Cardiac septum (tissue), 1 donor: Measurements from ENCODE around the gene MICAL3. TPM values are rescaled to one million over a fixed set of nuclear protein-coding genes. Genes with fewer than 3 reads are reported as not detected.
A peak's percentile ranks its signal among the peaks of the same experiment; 100 is the strongest.
"Not testable (repeated sequence)": the region's sequence is repeated elsewhere in the genome, so short reads cannot be mapped to it uniquely, and the experiment has no call there.

Source experiments
- DNase-seq: peaks from one replicate; pipeline ENCODE4 v3.0.0-alpha.2; 2020; ENCODE audit warnings: low spot score
- intact Hi-C: fragments of 100-400 bp; cut with DNase I; formaldehyde crosslinking; loops from one replicate; pipeline ENCODE4 v1.14.0; 2022
- total RNA-seq: library from RNA; stranded (reverse); fragmentation: NEBNext Ultra II Directional; extraction: Animal tissue kit (Norgen Biotek cat#: 25700); gene quantifications from one replicate; pipeline ENCODE4 v1.2.1, GENCODE V29; 2021
- donor health status: DM: no; HTN: no; CAD: no.

The MICAL3 gene
- total RNA-seq, 1 donor from 2014 or later, result 126 TPM

- intact Hi-C loops, result loop anchor here (5.0 kb wide), 1 partner anchor 33 kb away; no protein-coding TSS in a partner anchor
These were observed 139.5 kb downstream of the MICAL3 start for GRCh38 chr22:17884893-17885292.

GRCh38 chr22:17884084-17884483 lies 140.3 kb downstream of the MICAL3 start:
- DNase-seq, result no peak
- intact Hi-C loops, result no loop called here

More at GRCh38 chr22:17884893-17885292, 139.5 kb downstream of the MICAL3 start:
- DNase-seq, result no peak

- intact Hi-C loops, result no loop called here
- no peak for DNase-seq
These were observed 141.0 kb downstream of the MICAL3 start for GRCh38 chr22:17883356-17883755.

DNA sequence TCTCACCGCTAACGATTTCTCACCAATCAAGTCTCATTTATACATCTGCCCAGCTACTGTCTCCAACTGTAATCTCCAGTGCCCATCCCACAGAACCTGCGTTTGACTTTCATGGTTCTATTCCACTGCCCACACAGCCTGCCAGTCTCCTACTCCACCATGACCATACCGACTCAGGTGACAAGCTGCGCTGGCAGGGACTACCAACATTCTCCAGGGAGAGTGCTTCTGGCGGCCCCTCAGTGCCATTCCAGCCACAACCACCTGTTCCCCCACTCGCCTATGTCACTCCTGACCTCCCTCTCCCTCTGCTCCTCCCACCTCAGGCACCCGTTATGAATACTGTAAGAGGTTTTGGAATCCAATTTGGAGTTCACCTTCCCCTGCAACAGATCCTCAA lies 141.6 kb downstream of the MICAL3 start:
- no peak for DNase-seq
- intact Hi-C loops, result no loop called here

DNA sequence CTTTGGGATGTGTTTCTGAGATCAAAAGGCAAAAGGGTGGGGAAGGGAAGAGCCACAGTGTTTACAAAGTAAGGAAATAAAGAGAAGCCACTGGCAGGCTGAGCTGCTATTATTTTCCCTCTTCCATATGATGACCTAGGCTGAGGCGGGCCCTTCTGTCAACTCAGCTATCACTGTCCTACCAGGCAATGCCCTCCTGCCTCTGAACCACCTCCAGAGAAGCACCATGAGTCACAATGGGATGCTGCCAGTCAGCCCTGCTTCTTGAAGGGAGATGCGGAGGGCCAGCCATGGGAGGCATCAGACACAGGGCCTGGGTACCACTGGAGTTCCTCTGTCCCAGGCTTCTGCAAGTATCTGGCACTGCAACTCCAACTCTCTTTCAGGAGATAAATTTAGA lies 142.2 kb downstream of the MICAL3 start:
- intact Hi-C loops, result no loop called here
- DNase-seq, result no peak

GRCh38 chr22:17881366-17881765 lies 143.0 kb downstream of the MICAL3 start:
- DNase-seq, result no peak
- intact Hi-C loops, result no loop called here

GRCh38 chr22:17880468-17880867 lies 143.9 kb downstream of the MICAL3 start:
- intact Hi-C loops, result no loop called here
- DNase-seq, result peak; percentile 53

GRCh38 chr22:17880020-17880419 lies 144.3 kb downstream of the MICAL3 start:
- intact Hi-C loops, result no loop called here
- DNase-seq, result peak; percentile 44

DNA sequence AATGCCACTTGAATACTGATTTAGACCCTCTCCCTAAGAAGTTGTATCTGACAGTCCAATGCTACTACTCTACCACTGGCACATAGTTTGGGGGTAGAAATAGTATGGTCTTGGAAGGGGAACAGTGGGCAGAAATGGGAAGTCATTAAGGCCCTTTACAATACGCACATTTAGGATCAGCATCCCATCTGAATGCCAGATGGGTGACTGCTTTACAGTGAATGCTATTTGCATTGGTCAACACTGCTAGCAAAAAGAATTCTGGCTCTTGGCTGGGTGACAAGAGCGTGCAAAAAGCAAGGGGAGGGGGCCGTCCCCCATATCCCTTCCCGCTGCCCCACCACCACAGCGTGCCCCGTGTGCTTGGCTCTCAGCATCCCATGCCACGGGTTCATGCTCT lies 145.4 kb downstream of the MICAL3 start:
- intact Hi-C loops, result no loop called here
- no peak for DNase-seq

GRCh38 chr22:17878186-17878694 lies 146.1 kb downstream of the MICAL3 start:
- intact Hi-C loops, result no loop called here
- DNase-seq, result no peak

- DNase-seq, intact Hi-C loops: not testable (repeated sequence)
These were observed 147.2 kb downstream of the MICAL3 start for GRCh38 chr22:17876878-17877855.

DNA sequence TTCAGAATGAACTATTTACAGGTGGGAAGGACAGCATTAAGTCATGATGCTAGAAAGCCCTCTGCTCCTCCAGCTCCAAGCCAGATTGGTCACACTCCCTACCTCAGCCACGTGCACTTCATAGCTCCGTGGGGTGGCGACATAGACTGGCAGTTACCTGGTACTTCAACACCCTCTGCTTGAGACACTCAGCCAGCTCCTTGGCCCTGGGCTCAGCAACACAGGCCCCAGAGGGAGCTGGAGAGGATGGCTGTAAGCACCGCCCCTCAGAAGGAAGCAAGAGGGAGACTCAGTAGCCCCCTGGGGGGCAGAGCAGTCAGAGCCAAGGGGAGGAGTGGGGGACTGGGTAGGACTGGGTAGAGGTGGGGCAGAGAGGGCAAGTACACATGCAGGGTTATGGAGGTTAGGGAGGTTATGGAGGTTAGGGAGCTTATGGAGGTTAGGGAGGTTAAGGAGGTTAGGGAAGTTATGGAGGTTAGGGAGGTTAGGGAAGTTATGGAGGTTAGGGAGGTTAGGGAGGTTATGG lies 148.0 kb downstream of the MICAL3 start:
- DNase-seq, result peak; percentile 60
- intact Hi-C loops, result no loop called here

DNA sequence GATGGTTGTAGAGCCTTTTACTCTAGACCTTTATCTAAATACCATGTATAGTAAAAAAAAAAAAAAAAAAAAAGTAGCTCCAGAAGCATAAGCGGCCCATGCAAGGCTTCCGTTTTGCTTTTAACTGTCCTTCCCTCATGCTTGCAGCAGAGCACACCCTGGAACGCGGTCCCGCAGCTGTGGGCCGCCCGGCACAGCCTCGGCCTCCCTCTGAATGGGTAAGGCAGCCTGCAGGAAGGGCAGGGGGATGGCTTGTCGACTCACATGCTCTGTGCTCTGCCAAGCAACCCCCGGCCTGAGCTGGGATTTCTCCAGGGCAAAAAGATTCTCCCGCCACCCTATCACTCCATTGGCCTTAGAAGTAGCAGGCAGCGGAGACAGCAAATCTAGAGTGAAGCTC lies 148.7 kb downstream of the MICAL3 start:
- intact Hi-C loops, result no loop called here
- no peak for DNase-seq

DNA sequence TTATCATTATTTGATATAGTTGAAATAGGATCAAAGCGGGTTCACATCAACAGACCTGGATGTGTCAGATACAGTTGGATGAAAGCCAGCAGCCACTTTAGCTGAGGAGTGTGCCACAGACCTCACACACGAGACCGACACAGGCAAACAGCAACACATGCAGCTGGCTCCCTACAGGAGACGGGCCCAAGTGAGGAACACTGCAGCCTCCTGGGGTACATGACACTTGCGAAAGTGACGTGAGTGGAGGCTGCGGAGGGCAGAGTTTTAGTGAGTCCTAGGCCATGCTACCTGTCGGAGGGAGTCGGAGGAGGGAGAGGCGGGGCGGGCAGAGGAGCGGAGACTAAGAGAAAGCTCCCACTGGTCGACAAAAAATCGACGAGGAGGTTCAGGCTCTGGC lies 149.2 kb downstream of the MICAL3 start:
- intact Hi-C loops, result no loop called here
- DNase-seq, result peak; percentile 67

GRCh38 chr22:17874231-17874905 lies 150.0 kb downstream of the MICAL3 start:
- intact Hi-C loops, result loop anchor here (5.0 kb wide), 1 partner anchor 42 kb away; no protein-coding TSS in a partner anchor
- DNase-seq, result no peak

- DNase-seq, result no peak
- intact Hi-C loops, result loop anchor here (5.0 kb wide), 1 partner anchor 42 kb away; no protein-coding TSS in a partner anchor
These were observed 150.6 kb downstream of the MICAL3 start for GRCh38 chr22:17873804-17874203.

DNA sequence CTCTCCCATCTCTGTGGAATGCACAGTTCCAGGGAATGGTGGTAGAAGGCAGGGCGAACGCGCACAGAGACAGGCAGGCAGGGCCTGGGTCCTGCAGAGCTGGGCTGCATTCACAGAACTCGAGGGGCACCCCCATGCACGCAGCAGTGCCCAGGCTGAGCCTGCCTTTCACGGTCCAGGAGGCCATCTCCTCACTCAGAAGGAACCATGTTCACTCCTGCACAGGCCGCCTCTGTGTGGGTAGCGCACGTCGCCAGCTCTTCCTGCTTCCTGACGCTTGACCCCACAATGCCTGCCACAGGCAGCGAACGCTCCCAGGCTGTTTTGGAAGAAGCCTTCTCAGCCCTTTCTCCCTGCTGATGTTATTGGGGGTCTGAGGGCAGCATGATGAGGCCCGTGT lies 151.2 kb downstream of the MICAL3 start:
- no peak for DNase-seq
- intact Hi-C loops, result loop anchor here (5.0 kb wide), 1 partner anchor 41 kb away; no protein-coding TSS in a partner anchor

- intact Hi-C loops, result loop anchor here (5.0 kb wide), 1 partner anchor 40 kb away; no protein-coding TSS in a partner anchor
- DNase-seq, result no peak
These were observed 151.9 kb downstream of the MICAL3 start for GRCh38 chr22:17872471-17872870.

GRCh38 chr22:17871726-17872458 lies 152.5 kb downstream of the MICAL3 start:
- intact Hi-C loops, result loop anchor here (5.0 kb wide), 1 partner anchor 40 kb away; no protein-coding TSS in a partner anchor
- DNase-seq, result no peak
